ENCODE measurements around the gene TSTD1.

Gene TSTD1, protein sequence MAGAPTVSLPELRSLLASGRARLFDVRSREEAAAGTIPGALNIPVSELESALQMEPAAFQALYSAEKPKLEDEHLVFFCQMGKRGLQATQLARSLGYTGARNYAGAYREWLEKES

DNA sequence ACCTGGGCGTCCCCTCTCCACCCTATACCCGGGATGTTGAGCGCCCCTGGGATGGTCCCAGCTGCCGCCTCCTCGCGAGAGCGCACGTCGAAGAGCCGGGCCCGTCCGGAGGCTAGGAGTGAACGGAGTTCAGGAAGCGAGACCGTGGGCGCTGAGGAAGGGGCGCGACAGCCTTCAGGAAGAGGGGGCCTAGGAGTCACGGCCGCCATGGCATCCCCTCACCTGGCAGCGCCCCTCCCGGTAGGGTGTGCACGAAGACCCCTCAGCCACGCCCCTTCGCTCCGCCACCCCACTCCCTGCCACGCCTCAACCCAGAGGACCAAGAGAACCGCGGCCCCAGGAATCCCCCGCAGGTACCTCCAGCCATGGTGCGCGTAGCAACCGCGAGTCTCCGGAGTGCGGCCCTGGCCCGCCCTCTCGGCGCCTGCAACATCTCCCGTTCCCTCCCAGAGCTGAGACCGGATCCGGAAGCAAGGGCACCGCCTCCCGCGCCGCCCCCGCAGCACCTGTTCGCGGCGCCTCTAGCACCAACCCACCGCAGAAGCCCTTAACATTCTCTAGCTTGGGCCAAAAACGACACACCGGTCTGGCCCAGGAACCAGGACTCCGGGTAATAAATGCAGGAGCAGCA is at the start of gene TSTD1:
Gene TSTD1 (minus strand): TSS at position 442 of the 631 bp plus-strand sequence. CDS start 75 bp downstream, at position 367.
- DNase-seq (ENCODE audit: low read depth): no peak

DNA sequence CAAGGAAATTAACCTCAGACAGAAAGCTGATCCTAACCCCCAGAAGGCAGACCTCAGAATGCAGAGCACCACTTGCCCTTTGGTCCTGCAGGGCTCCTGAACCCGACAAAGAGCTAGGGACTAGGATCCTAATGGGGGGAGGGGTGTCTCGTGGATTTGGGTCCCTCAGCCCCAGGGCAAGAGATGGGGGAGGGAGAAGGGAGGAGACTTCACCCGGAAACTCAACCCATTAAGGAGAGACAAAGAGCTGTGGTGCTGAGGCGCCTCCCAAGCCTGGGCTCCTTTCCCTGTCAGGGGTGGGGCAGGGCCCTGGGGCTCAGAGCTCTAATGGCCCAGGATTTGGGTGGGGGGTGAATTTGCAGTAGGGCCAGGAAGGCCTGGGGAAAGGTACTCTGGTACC is 47.7 kb upstream of the TSTD1 start:
- DNase-seq (ENCODE audit: low read depth): no peak

DNA sequence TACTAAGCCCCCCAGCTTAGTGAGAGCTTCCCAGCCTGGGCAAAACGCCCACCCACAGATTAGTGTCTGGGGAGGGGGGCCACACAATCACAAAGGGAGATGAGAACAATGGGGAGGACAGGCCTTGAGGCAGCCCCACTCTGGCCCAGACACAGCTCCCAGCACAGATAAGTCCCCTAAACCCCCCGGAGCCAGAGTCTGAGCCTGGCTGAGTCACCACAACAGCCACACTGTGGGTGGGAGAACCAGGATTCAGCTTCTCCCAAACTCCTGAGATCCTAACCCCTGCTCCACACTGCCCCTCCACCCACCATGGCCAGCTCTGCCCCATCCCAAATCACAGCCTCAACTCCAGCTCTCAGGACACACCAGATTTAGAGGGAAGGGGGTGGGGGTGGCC is 46.4 kb upstream of the TSTD1 start:
- DNase-seq (ENCODE audit: low read depth): no peak

DNA sequence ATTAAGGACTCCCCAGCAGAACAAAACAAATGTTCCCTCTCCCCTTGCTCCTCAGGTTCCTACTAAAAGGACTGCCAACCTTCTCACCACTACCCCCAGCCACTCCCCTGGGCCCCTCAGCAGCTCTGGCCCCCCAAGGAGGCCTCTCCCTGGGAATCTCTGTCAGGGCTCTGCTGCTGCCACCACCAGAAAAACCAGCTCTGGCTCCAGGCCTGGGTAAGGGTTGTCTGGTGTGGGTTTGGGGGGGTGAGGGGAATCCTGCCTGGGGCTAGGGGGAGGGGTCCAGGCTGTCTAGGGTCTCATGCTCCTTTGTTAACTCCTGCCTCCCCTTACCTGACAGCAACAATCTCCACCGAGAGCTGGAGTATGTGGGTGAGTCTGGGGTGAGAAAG is 45.8 kb upstream of the TSTD1 start:
- no peak for DNase-seq (ENCODE audit: low read depth)

DNA sequence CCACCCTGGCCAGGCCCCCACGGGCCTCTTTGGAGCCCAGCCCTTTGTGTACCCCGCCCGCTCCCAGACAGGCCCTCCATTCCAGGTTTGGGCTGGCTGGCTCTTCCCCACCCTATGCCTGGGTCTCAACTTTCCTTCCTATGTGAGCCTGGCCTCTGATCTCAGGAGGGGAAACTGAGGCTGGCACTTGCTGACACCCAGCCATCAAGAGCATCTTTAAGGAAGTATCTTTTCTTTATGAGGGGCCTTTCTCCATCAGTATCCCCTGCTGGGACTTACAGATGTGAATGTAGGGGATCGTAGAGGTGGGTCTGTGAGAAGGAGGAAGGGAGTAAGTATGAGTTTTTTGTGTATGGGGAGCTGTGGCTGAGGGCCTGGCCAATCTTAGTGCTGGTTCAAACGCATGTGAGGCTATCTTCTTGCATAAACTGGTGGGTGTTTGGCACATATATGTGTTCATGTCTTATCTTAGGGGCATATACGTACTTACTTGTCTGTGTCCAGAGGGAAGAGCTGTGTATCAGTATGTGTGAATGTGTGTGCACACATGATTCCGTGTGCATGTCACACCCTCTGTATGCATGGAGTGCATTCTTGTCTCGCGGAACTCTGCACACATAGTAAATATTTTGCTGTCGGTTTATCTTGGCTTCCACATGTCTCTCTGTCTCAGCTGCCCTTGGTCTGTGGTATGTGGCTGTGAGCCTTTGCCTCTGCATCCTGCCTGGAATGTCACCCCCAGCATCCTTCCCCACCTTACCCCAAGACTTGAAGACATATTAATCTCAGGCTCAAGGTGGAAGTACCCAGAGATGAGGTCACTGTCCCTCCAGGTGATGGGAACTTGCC is 45.2 kb upstream of the TSTD1 start:
- no peak for DNase-seq (ENCODE audit: low read depth)

- DNase-seq (ENCODE audit: low read depth): peak; percentile 57
These were observed 44.4 kb upstream of the TSTD1 start for GRCh38 chr1:161082996-161083747.

GRCh38 chr1:161082483-161082882 is 43.7 kb upstream of the TSTD1 start:
- DNase-seq (ENCODE audit: low read depth): no peak

- DNase-seq (ENCODE audit: low read depth): no peak
These were observed 42.8 kb upstream of the TSTD1 start for GRCh38 chr1:161081519-161081918.

- DNase-seq (ENCODE audit: low read depth): no peak
These were observed 42.0 kb upstream of the TSTD1 start for GRCh38 chr1:161080441-161081405.

- no peak for DNase-seq (ENCODE audit: low read depth)
These were observed 40.8 kb upstream of the TSTD1 start for GRCh38 chr1:161079436-161080110.

GRCh38 chr1:161077426-161077825 is 38.7 kb upstream of the TSTD1 start:
- DNase-seq (ENCODE audit: low read depth): no peak

DNA sequence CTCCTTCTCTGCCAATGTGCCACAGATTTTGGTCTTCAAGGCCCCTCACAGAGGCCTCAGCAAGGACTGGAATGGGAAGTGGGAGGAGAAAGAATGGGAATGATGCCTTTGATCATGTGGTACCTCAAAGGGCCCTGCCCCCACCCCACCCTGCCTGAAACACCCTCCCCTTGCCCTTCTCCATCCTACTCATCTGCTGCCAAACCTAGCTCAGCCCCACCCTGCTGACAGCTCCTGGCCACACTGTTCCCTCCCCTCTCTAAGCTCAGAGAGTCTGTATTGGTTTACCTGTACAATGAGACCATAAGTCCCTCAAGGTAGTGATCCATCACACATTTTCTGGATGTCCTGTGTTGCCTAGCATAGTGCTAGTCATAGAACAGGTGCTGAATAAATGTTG is 37.6 kb upstream of the TSTD1 start:
- DNase-seq (ENCODE audit: low read depth): no peak

- no peak for DNase-seq (ENCODE audit: low read depth)
These were observed 36.1 kb upstream of the TSTD1 start for GRCh38 chr1:161074676-161075368.

- DNase-seq (ENCODE audit: low read depth): no peak
These were observed 34.8 kb upstream of the TSTD1 start for GRCh38 chr1:161073474-161074121.

GRCh38 chr1:161072751-161073449 is 34.1 kb upstream of the TSTD1 start:
- DNase-seq (ENCODE audit: low read depth): no peak

- peak; percentile 17 for DNase-seq (ENCODE audit: low read depth)
These were observed 33.2 kb upstream of the TSTD1 start for GRCh38 chr1:161071886-161072371.

- DNase-seq (ENCODE audit: low read depth): no peak
These were observed 32.0 kb upstream of the TSTD1 start for GRCh38 chr1:161070761-161071160.

GRCh38 chr1:161069731-161070270 is 31.0 kb upstream of the TSTD1 start, which contains the start of gene ARHGAP30:
Gene ARHGAP30, minus strand, starts transcription at chr1:161069891. Its CDS starts 267 bp downstream, at chr1:161069624.
- DNase-seq (ENCODE audit: low read depth): no peak

Measured in fibroblast of the conjunctiva (primary cell).